GM19324 (cell line): ENCODE data around the gene SLC30A9.
A peak's percentile ranks its signal among the peaks of the same experiment; 100 is the strongest.

Source experiments
- ATAC-seq: cut with Tn5 transposase; IDR thresholded peaks from one replicate; pipeline ENCODE4 v1.9.1; 2021; ENCODE audit warnings: mild to moderate bottlenecking, moderate library complexity; ENCODE audit not compliant: unreplicated experiment, low FRiP score

Gene SLC30A9

DNA sequence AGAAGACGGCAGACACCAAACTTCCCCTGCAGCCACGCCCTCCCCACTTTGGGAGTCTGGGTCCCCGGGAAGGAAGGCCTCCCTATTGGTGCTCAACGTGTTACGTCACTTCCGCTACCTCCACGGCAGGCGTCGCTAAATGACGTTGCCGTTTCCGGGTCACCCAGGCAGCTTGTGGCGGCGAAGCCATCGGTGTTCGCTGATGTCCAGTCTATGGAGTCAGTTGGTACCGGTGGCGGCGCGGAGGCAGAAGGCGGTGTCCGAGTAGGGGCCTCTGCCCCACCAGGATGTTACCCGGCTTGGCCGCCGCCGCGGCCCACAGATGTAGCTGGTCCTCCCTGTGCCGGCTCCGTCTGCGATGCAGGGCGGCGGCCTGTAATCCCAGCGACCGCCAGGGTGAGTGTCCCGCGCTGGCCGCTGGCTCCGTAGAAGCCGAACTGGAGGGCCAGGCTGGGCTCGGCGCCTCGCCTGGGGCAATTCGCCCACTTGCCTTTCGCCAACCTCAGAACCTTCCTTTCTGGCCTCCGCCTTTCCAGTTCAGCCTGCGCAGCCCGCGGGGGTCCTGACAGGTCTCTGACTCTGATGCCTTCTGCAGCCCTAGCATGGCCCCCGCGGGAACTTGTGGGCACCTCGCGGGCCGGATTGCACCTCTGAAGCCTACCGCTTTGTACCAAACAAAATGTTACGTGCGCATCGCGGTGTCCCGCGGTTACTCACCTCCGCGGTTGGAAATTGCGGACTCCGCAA is at the start of gene SLC30A9:
TSS of gene SLC30A9 (plus strand) at position 166 of the 747 bp plus-strand sequence. CDS start at position 288, 122 bp downstream.
- peak; percentile 99 for ATAC-seq

GRCh38 chr4:41940834-41941233 is 49.5 kb upstream of the SLC30A9 start:
- ATAC-seq, result no peak

DNA sequence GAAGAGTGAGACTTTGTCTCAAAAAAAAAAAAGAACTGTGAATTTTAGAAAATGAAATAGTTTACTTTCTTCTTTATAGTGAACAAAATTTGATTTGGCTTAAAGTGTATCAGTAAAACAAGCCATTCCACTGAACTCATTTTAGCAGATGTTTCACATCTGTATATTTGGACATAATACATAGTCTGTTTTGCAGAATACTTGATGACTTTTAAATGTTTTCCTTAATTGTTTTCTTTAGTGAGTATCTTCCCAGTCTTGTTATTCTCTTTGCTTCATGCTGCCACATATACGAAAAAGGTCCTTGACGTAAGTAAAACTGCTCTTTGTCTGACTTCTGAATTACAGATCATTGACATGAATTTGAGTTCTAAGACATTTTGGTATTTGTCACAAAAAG is 46.8 kb upstream of the SLC30A9 start:
- no peak for ATAC-seq

- ATAC-seq, result no peak
Measured at GRCh38 chr4:41944089-41944488, 46.2 kb upstream of the SLC30A9 start.

DNA sequence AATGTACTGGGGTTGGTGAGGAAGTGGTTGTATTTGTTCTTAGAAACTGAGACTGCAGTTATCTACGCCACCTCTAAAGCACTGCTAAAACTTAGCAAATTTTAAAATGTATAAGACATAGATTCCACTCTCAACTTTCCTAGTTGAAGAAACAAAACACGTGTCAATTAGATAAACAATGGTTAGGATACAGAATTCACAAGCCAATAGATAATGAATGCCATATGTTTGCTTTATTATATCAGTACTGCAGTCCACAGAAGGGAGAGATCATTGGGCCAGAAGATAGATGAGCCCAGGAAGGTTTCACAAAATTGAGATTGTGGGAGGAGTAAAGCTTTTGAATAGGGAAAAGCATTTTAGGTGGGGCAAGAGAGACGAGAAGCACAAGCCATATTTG is 40.8 kb upstream of the SLC30A9 start:
- ATAC-seq, result no peak

- no peak for ATAC-seq
Measured at GRCh38 chr4:41957634-41958033, 32.7 kb upstream of the SLC30A9 start.

- ATAC-seq, result no peak
Measured at GRCh38 chr4:41963105-41963504, 27.2 kb upstream of the SLC30A9 start.

- no peak for ATAC-seq
Measured at GRCh38 chr4:41964401-41964800, 25.9 kb upstream of the SLC30A9 start.

DNA sequence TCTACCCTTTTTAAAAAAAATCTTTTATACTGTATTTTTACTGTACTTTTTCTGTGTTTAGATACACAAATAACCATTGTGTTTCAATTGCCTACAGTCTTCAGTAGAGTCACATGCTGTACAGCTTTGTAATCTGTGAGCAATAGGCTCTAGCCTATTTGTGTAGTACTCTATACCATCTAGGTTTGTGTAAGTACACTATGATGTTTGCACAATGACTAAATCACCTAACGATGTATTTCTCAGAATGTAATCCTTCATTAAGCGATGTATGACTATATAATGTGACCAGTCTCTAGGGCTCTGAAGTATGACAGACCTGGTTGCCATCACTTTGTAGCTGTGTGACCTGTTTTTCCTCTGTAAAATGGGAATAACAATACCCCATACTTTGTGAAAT is 22.9 kb upstream of the SLC30A9 start:
- no peak for ATAC-seq

DNA sequence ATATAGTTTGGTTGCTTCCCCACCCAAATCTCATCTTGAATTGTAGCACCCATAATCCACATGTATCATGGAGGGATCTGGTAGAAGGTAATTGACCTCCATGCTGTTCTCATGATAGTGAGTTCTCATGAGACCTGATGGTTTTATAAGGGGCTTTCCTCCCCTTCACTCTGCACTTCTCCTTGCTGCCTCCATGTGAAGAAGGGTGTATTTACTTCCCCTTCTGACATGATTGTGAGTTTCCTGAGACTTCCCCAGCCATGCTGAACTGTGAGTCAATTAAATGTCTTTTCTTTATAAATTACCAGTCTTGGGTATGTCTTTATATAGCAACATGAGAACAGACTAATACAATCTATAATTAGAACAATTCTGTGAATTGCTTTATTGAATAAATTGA is 20.7 kb upstream of the SLC30A9 start:
- ATAC-seq, result no peak

DNA sequence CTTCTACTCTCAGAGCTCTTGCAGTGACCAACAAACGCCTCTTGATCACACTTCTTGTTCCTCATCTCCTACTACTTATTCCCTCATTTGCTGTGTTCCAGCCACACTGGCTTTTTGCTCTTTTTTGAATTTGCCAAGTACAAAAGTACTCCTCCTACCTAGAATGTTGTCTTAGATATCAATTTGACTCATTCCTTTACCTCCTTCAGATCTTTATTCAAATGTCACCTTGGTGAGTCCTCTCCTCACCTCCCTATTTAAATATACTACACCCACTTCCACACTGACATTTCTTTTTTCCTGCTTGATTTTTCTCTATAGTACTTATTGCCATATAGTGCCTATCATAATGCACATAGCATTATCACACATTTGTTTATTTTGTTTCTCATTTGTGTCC is 15.0 kb upstream of the SLC30A9 start:
- ATAC-seq, result no peak

DNA sequence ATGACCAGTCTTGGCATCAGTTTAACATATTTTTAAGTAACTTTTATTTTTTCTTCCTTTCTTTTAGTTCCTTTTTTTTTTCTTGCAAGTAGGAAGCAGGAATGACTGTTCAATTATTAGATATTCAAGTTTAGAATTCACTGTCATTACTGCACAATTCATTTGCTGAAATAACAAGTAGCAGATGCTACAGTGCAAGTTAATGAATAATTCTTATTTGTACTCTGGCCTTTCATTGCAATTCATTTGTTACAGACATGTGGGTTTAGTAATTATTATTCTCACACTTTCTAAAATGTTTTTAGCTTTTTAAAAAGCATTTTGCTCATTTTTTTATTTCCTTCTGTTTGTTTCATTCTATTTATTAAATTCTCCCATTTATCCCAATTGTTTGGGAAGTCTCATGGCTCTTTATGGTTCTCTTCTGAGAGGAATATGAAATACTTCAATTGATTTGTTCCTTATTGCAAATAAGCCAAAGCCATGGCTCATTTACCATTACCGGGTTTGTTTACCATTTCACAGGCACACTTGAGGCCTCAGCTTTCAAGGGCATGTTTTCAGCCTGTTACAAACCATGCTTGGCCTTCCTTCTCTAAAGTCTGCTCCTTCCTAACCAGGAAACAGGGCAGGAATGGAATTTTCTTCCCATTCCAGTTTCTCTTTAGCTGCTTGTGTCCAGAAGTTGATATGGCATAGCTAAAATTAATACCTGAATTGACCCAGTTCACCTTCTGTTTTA is 13.4 kb upstream of the SLC30A9 start:
- ATAC-seq, result no peak

DNA sequence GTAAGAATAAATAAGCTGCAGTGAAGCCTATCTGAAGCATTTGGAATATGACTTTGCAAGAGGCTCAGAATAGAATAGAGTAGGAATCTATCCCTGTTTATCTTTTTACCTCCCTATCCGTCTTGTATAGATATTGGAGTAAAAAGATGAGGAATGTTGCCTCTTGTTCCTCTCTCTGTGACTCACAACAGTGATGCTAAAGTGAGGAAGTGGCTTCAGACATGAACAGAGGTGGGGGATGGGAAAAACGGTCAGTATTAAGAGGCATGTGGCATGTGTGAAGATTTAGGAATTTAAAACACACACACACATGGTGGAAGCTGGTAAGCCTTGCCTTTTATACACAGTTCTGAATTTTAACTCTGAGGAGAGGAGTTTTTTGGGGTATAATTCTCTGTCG is 12.6 kb upstream of the SLC30A9 start:
- ATAC-seq, result no peak

DNA sequence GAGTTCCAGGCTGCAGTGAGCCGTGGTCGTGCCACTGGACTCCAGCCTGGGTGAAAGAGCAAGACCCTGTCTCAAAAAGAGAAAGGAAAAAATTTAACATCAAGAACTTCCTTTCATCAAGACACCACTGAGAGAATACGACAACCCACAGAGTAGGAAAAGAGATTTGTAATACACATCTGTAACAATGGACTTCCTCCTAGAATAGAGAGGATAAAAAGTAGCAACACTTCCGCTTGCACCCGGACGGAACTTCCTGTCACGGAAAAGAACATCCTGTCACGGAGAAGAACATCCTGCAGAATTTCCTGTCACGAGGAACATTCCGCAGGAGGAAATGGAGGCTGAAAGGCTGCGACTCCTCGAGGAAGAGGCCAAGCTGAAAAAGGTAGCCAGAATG is 8.9 kb upstream of the SLC30A9 start, which contains the start of gene DCAF4L1:
TSS of gene DCAF4L1 (plus strand) at position 301 of the 400 bp plus-strand sequence. CDS start at position 338, 37 bp downstream.
- ATAC-seq, result no peak

DNA sequence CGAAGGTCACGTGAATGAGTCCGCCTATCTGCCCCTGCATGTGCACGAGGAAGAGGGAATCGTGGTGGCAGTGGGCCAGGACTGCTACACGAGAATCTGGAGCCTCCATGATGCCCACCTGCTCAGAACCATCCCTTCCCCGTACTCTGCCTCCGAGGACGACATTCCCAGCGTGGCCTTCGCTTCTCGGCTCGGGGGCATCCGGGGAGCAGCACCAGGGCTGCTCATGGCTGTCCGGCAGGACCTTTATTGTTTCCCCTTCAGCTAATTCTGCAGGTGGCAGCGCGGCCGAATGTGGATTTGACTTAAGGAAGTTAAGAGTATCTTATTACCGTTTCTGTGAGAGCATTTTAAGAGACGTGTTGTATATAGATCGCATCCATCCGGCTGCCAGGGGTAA is 7.6 kb upstream of the SLC30A9 start:
- no peak for ATAC-seq

GRCh38 chr4:41985151-41985550 is 5.2 kb upstream of the SLC30A9 start:
- ATAC-seq, result no peak

GRCh38 chr4:41989994-41990364 is 351 bp upstream of the SLC30A9 start:
- ATAC-seq, result peak; percentile 8

GRCh38 chr4:41991916-41992767 is 1.8 kb downstream of the SLC30A9 start:
- no peak for ATAC-seq

DNA sequence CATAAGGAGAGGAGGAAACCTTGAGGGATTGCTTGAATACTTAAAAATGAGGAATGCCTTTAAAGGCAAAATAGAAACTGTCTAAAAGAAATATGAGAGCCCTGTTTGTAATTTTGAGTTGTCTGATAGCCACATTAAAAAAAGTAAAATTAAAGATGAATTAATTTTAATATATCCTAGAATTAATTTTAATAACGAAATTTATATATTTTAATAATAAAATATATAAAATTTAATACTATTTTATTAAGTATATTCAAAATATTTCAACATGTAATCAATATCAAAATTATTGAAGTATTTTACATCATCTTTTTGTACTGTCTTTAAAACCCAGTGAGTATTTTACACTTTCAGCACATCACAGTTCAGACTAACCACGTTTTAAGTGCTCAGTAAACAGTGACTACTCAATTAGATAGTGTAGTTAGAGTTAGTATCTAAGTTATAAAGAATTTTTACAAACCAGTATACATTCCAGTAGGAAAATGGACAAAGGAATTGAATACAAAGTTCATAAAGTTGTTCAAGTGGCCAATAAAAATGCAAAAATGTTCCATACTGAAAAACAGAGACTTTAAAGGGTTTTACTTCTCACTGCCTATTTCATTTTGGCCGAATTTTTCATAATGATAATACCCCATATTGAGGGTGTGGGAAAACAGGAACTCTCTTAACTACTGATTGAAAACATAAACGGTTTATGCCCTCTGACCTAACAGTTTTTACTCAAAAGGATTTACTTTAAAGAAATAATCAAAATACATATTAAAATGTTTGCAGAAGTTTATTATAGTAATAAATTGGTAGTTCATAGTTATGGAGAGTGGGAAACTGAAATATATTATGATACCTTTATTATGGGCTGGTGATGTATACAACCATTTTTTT is 2.9 kb downstream of the SLC30A9 start:
- ATAC-seq, result no peak

DNA sequence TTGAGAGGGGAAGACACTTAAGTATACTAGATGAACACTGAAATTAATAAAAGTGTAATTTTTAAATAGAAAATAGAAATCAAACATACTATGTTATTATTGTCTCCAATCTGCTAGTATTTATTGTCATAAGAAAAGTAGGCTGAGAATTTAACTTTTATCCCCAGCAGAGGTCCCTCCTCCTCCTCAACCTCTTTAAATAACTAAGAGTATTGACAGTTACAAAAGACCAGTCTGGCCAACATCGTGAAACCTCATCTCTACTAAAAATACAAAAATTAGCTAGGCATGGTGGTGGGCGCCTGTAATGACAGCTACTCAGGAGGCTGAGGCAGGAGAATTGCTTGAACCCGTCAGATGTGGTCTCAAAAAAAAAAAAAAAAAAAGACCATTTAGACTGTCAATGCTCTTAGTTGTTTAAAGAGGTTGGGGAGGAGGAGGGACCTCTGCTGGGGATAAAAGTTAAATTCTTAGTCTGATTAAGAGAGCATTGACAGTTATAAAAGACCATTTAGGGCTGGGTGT is 4.2 kb downstream of the SLC30A9 start:
- ATAC-seq, result no peak
